Head of caudate nucleus (tissue), 42 donors: ENCODE results near the gene SMURF1.
A peak's percentile ranks its signal among the peaks of the same experiment; 100 is the strongest.

Experiments
- DNase-seq, 42 donors: peaks; one replicate each; pipeline versions ENCODE4 v3.0.0 to v3.0.0-alpha.2; 2020 to 2021; ENCODE audit warnings: mixed read lengths in 7 of 42
- intact Hi-C: fragments of 100-400 bp; cut with DNase I; formaldehyde crosslinking; loops from one replicate; pipeline ENCODE4 v1.15.0; 2022

Gene SMURF1

GRCh38 chr7:99039384-99039891 lies 104.5 kb downstream of the SMURF1 start:
- DNase-seq, result peak in 2 of 42 donors; percentile 33 to 38
- intact Hi-C loops, result no loop called here

DNA sequence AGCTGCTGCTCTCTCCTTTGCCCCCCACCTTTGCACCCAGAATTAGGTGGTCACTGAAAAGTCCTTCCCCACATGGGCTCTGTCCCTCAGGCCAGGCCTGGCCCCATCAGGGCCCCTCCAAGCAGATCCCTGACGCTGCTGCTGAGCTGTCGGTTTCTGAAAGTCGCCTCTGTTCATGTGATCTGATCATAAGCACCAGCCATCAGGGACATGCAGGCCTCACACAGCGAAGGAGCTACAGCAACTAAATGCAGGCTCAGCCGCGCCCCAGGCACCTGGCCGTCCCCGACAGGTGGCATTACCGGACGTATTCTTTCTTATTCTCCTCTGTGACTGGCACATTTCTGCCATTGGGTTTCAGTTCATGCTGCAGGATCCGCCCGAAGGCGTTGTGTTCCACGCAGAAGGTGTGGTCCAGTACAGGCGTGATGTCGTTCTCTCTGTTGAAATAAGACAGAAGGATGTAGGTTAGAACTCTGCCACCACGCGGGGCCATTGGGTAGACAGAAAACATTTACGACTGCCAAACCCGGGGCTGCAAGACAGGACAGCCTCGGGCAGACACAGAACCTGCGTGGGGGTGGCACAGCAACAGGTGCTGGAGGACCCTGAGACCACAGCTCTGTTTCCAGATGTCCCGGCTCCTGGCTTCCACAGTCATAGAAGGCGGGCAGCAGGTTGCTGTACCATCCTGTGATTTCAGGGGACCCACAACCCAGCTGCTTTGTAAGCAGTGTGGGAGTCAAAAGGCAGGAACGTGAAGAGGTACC lies 105.6 kb downstream of the SMURF1 start:
- DNase-seq, result peak in 3 of 42 donors; percentile 24 to 39 (median 36)
- intact Hi-C loops, result no loop called here

DNA sequence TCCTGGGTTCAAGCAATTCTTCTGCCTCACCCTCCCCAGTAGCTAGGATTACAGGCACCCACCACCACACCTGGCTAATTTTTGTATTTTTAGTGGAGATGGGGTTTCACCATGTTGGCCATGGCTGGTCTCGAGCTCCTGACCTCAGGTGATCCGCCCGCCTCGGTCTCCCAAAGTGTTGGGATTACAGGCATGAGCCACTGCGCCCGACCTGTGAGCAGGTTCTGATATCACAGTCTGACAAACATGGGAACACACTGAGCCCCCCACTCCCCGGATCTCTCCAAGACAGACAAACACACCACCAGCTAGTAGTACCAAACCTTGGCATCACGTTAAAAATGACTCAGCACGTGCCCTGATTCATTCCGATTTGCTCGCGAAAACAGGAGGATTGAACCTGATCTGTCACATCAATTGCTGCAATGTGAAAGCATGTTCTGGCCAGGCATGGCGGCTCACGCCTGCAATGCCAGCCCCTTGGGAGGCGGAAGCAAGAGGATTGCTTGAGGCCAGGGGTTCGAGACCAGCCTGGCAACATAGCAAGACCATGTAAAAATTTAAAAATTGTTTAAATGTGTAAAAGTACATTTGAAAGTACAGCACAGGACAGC lies 106.5 kb downstream of the SMURF1 start:
- peak in 3 of 42 donors; percentile 34 to 41 (median 38) for DNase-seq
- intact Hi-C loops, result no loop called here

DNA sequence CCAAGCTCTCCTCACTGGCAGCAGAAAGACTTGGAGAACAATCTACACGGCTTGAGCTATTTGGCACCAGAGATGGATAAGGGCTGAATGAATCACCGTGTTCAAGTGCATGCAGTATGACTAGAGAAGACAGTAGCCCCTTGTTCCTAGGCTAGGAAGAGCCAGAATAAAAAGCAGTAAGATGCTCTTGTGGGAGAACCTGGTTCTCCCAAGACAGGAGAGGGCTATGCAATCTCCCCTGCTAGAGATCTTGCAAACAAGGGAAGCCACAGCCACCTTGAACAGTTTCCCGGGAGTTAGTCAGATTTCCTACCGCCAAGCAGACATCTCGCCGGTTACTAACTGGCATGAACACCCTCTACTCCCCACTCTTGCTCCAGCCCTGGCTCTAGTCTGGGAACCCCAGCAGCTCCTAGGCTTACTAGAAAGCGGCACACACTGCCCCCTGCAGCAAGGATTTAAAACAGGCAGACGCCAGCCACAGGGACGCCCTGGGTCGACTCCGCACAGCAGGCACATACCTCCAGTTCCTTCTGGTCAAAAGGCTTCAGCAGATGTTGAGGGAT lies 107.3 kb downstream of the SMURF1 start:
- intact Hi-C loops, result no loop called here
- DNase-seq, result peak; percentile 30 to 88 (median 73)

- intact Hi-C loops, result no loop called here
- peak in 2 of 42 donors; percentile 41 to 42 for DNase-seq
Observed at GRCh38 chr7:99035723-99036545, 108.0 kb downstream of the SMURF1 start.

GRCh38 chr7:99034932-99035722 lies 108.8 kb downstream of the SMURF1 start:
- intact Hi-C loops, result no loop called here
- peak in 2 of 42 donors; percentile 15 to 28 for DNase-seq

GRCh38 chr7:99033765-99034164 lies 110.1 kb downstream of the SMURF1 start:
- intact Hi-C loops, result no loop called here

DNA sequence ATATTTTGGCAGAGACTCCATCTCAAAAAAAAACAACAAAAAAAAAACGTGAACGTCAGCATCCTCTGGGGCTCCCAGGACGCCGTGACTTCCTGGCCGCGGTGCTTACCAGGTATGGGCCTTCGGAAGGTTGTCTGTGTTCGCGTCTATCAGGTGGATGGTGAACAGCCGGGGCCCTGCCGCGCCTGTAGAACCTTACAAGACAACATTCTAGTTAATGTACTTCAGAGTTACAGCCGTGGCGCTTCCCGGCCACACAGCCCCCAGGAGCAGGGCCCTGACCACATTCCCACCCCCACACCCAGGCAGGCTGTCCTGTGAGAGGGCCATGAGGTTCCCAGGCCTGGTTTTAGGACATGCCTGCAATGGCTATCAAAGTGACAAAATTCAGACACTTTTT lies 111.0 kb downstream of the SMURF1 start:
- peak in 2 of 42 donors; percentile 35 to 43 for DNase-seq
- intact Hi-C loops, result no loop called here

More at GRCh38 chr7:99033765-99034164, 110.1 kb downstream of the SMURF1 start:
- DNase-seq, result peak in 2 of 42 donors; percentile 31 to 36

- intact Hi-C loops, result no loop called here
Observed at GRCh38 chr7:99031496-99031895, 112.4 kb downstream of the SMURF1 start.

DNA sequence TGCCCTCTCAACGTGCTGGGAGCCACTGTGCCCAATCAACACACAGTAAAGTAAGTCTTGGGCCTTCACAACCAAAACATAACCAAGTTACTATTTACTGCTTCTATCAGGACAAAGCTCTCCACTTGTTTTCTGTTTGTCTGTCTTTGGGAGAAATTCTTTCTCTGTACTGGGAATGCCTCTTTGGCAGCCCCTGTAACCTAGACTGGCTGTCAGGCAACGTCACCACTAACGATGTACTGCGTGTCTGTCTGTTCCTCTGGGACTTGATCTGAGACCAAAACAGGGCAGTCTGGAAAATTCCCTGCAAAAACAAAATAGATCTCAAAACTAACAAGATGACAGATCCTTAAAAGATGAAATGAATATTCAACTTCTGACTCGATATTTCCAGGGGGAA lies 113.0 kb downstream of the SMURF1 start:
- DNase-seq, result peak in 2 of 42 donors; percentile 1 to 23
- intact Hi-C loops, result no loop called here

More at GRCh38 chr7:99031496-99031895, 112.4 kb downstream of the SMURF1 start:
- DNase-seq, result peak in 2 of 42 donors; percentile 1 to 32

DNA sequence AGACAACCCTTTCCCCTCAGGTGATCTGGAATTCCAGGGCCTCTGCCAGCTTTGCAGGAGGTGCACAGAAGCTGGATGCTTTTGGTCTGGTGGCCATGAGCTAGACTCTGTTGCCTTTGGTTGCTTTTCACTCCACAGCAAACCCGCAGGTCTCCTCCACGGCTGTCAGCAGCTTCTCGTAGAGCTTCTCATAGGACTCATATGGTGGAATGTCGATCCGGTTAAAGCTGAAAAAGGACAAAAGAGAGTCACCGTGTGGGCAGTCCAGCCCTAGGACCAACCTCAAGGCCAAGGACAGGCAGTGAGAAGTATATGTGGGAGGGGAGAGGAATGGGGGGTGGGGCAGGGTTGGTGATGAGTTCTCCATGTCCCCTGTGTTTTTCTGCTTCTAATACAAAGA lies 113.5 kb downstream of the SMURF1 start:
- DNase-seq, result peak in 3 of 42 donors; percentile 3 to 26 (median 4)
- intact Hi-C loops, result no loop called here

GRCh38 chr7:99029466-99030435 lies 114.2 kb downstream of the SMURF1 start:
- peak in 2 of 42 donors; percentile 6 to 14 for DNase-seq
- intact Hi-C loops, result no loop called here

GRCh38 chr7:99028261-99028973 lies 115.5 kb downstream of the SMURF1 start:
- intact Hi-C loops, result no loop called here
- peak in 7 of 42 donors; percentile 7 to 45 (median 35) for DNase-seq

DNA sequence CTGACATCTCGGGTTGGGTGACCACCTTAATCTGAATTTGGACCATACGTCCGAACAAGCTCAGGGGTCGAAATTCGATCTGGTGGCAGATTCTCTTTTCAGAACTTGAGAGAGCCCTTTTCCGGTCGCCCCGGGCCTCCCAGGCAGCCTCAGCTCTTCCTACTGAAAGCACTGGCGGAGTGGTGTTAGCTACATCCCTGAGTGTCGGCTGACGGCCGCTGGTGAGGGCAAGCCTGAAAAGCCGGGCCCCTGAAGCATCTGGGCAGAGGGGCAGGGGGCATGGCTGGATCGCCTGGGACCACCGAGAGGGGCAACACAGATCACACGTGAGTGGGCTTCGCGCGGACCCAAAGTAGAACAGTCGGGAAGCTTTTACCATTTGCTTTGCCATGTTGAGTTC lies 116.1 kb downstream of the SMURF1 start:
- intact Hi-C loops, result no loop called here
- DNase-seq, result peak in 4 of 42 donors; percentile 7 to 30 (median 15)

DNA sequence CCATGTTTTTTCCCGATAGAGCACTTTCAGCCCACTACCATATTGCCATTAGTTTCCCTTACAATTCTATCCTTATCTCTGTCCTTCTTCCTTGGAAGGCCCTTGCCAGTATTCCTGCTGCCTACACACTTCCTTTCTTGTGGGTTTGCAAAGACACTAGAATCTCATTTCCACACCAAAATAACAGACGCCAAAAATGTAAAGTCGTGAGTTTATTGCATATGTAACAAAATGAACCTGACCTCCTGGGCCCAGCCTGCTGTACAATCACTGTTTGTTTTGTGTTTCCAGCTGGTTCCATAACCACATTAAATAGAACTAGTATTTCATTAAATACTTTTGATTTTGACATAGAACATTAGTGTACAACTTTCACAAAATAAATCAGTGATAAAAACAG lies 116.7 kb downstream of the SMURF1 start:
- intact Hi-C loops, result no loop called here
- DNase-seq, result no peak

- intact Hi-C loops, result no loop called here
- DNase-seq, result no peak
Observed at GRCh38 chr7:99024066-99024465, 119.8 kb downstream of the SMURF1 start.
